HEK293T (cell line): ENCODE data around the gene GSTK1.
"Not testable (repeated sequence)": the region's sequence is repeated elsewhere in the genome, so short reads cannot be mapped to it uniquely, and the experiment has no call there.

Experiments
- CTCF ChIA-PET: fragments of 350-600 bp; formaldehyde crosslinking; extraction: SDS; loops from one replicate; lab custom pipeline; 2021; ENCODE audit warnings: antibody characterized with exemption, inconsistent platforms; lab: Yijun Ruan, JAX
- POLR2A ChIA-PET: fragments of 350-600 bp; formaldehyde crosslinking; extraction: SDS; loops from one replicate; lab custom pipeline; 2020; ENCODE audit warnings: antibody characterized with exemption, inconsistent platforms; lab: Yijun Ruan, JAX
- DNase-seq: peaks from one replicate; pipeline ENCODE4 v3.0.0; 2012; ENCODE audit warnings: mixed read lengths; ENCODE audit errors: extremely low spot score
- ARNT ChIP-seq: fragments of 450-650 bp; IDR thresholded peaks from 2 replicates; pipeline ENCODE4 v1.6.1; 2017; ENCODE audit warnings: mild to moderate bottlenecking
- BHLHE40 ChIP-seq: fragments of 450-650 bp; IDR thresholded peaks from 2 replicates; pipeline ENCODE4 v1.6.1; 2016; ENCODE audit warnings: mild to moderate bottlenecking, moderate library complexity, borderline replicate concordance
- CTBP1 ChIP-seq: fragments of 450-650 bp; IDR thresholded peaks from 2 replicates; pipeline ENCODE4 v1.6.1; 2016; ENCODE audit warnings: borderline replicate concordance
- ELF4 ChIP-seq: fragments of 450-650 bp; IDR thresholded peaks from 2 replicates; pipeline ENCODE4 v1.6.1; 2017; ENCODE audit warnings: antibody characterized with exemption
- FOXA1 ChIP-seq: fragments of 450-650 bp; IDR thresholded peaks from 2 replicates; pipeline ENCODE4 v1.6.1; 2016; ENCODE audit warnings: mild to moderate bottlenecking
- FOXK2 ChIP-seq: fragments of 450-650 bp; IDR thresholded peaks from 2 replicates; pipeline ENCODE4 v1.6.1; 2016; ENCODE audit warnings: mild to moderate bottlenecking
- FOXM1 ChIP-seq: fragments of 450-650 bp; IDR thresholded peaks from 2 replicates; pipeline ENCODE4 v1.6.1; 2017; ENCODE audit warnings: mild to moderate bottlenecking, borderline replicate concordance
- HDGF ChIP-seq: fragments of 450-650 bp; IDR thresholded peaks from 2 replicates; pipeline ENCODE4 v1.6.1; 2017; ENCODE audit warnings: antibody characterized with exemption, borderline replicate concordance
- L3MBTL2 ChIP-seq: fragments of 450-650 bp; conservative IDR thresholded peaks from 2 replicates; pipeline ENCODE4 v1.6.1; 2016; ENCODE audit warnings: mild to moderate bottlenecking
- LEF1 ChIP-seq: fragments of 450-650 bp; IDR thresholded peaks from 2 replicates; pipeline ENCODE4 v1.6.1; 2017; ENCODE audit warnings: mild to moderate bottlenecking, borderline replicate concordance
- NFRKB ChIP-seq: fragments of 450-650 bp; IDR thresholded peaks from 2 replicates; pipeline ENCODE4 v1.6.1; 2016; ENCODE audit warnings: mild to moderate bottlenecking, moderate library complexity
- PKNOX1 ChIP-seq: fragments of 450-650 bp; IDR thresholded peaks from 2 replicates; pipeline ENCODE4 v1.6.1; 2016
- SP1 ChIP-seq: fragments of 450-650 bp; IDR thresholded peaks from 2 replicates; pipeline ENCODE4 v1.6.1; 2017
- SUZ12 ChIP-seq: fragments of 450-650 bp; IDR thresholded peaks from 2 replicates; pipeline ENCODE4 v1.6.1; 2016; ENCODE audit warnings: mild to moderate bottlenecking
- TARDBP ChIP-seq: fragments of 450-650 bp; IDR thresholded peaks from 2 replicates; pipeline ENCODE4 v1.6.1; 2016
- ZNF384 ChIP-seq: fragments of 450-650 bp; IDR thresholded peaks from 2 replicates; pipeline ENCODE4 v1.6.1; 2016

GSTK1 gene

GRCh38 chr7:143261901-143262300 lies 1.3 kb upstream of the GSTK1 start:
- POLR2A ChIA-PET = no interaction called here
- CTCF ChIA-PET = no interaction called here
- no peak for DNase-seq
- no peak for TF ChIP-seq TARDBP
- no peak for TF ChIP-seq ELF4
- no peak for TF ChIP-seq L3MBTL2
- no peak for TF ChIP-seq ZNF384
- TF ChIP-seq NFRKB = no peak
- no peak for TF ChIP-seq HDGF
- TF ChIP-seq FOXM1 = no peak
- no peak for TF ChIP-seq FOXK2
- TF ChIP-seq BHLHE40 = no peak
- TF ChIP-seq SUZ12 = no peak
- TF ChIP-seq ARNT = no peak
- no peak for TF ChIP-seq SP1
- no peak for TF ChIP-seq FOXA1

GRCh38 chr7:143264196-143264568 lies 941 bp downstream of the GSTK1 start:
- POLR2A ChIA-PET = interaction anchor here (1.2 to 2.5 kb wide), 9 partner anchors 8 to 35 kb away, joined by 3 to 29 read pairs (median 7); partner anchors contain the start of gene CASP2
- DNase-seq, CTCF ChIA-PET: not testable (repeated sequence)

GRCh38 chr7:143265017-143265693 lies 1.9 kb downstream of the GSTK1 start:
- CTCF ChIA-PET = interaction anchor here (0.6 kb wide), 1 partner anchor 25 kb away, joined by 3 read pairs; no protein-coding TSS in a partner anchor

GRCh38 chr7:143269251-143269650 lies 6.0 kb downstream of the GSTK1 start:
- ChIA-PET CTCF (interaction anchor here (1.5 kb wide), 1 partner anchor 24 kb away, joined by 3 read pairs; no protein-coding TSS in a partner anchor), POLR2A (interaction anchor here (1.2 kb wide), 1 partner anchor 8 kb away, joined by 3 read pairs; no protein-coding TSS in a partner anchor)
- TF ChIP-seq BHLHE40 (no peak), ARNT (no peak), ELF4 (no peak), HDGF (no peak), CTBP1 (no peak), FOXK2 (no peak), SP1 (no peak), SUZ12 (no peak), ZNF384 (no peak)
- DNase-seq = no peak

More at GRCh38 chr7:143265017-143265693, 1.9 kb downstream of the GSTK1 start:
- POLR2A ChIA-PET = interaction anchor here (1.0 to 2.5 kb wide), 3 partner anchors 14 to 25 kb away, joined by 3 to 29 read pairs (median 3); partner anchors contain the start of gene CASP2
- no peak for DNase-seq
- no peak for TF ChIP-seq PKNOX1
- TF ChIP-seq BHLHE40 = no peak
- no peak for TF ChIP-seq TARDBP
- no peak for TF ChIP-seq ARNT
- no peak for TF ChIP-seq NFRKB
- TF ChIP-seq FOXM1 = no peak
- no peak for TF ChIP-seq FOXK2

GRCh38 chr7:143271240-143271639 lies 8.0 kb downstream of the GSTK1 start:
- POLR2A ChIA-PET = interaction anchor here (2.0 kb wide), 1 partner anchor 8 kb away, joined by 8 read pairs; the partner anchor contains the start of gene GSTK1
- no peak for DNase-seq
- TF ChIP-seq NFRKB (no peak), HDGF (no peak), ZNF384 (no peak), ARNT (no peak), BHLHE40 (no peak), L3MBTL2 (no peak), PKNOX1 (no peak), LEF1 (no peak), FOXK2 (no peak), SP1 (no peak), CTBP1 (no peak), FOXM1 (no peak), TARDBP (no peak), ELF4 (no peak)
- CTCF ChIA-PET = no interaction called here

GRCh38 chr7:143272871-143273270 lies 9.6 kb downstream of the GSTK1 start:
- TF ChIP-seq CTBP1 (no peak), NFRKB (no peak), ELF4 (no peak), FOXM1 (no peak)
- DNase-seq = no peak
- ChIA-PET POLR2A (interaction anchor here (2.0 kb wide), 1 partner anchor 9 kb away, joined by 8 read pairs; the partner anchor contains the start of gene GSTK1), CTCF (interaction anchor here (0.6 to 1.0 kb wide), 2 partner anchors 15 to 32 kb away, joined by 3 read pairs; partner anchors contain the start of gene CASP2)
